ENCODE measurements around the gene NIM1K. TPM values are rescaled to one million over a fixed set of nuclear protein-coding genes. Genes with fewer than 3 reads are reported as not detected.
"Not testable (repeated sequence)": the region's sequence is repeated elsewhere in the genome, so short reads cannot be mapped to it uniquely, and the experiment has no call there.

NIM1K gene
- total RNA-seq, 4 donors from 2014 or later, result not detected

- Histone ChIP-seq H3K27me3 (no peaks in the 10 kb centered on the region), H3K9me3 (no peaks in the 10 kb centered on the region), H3K4me3 (no peak overlapping the region), H3K27ac (no peak overlapping the region), H3K4me1 (no peaks in the 10 kb centered on the region), H3K36me3 (peaks cover 0 to 11% (median 0%) of the 10 kb centered on the region in 3 donors)
- no peak for TF ChIP-seq POLR2A (IDR thresholded peaks at IDR 0.05)
- TF ChIP-seq CTCF (IDR thresholded peaks at IDR 0.05), result no peak
- DNase-seq, result no peak
Observed at GRCh38 chr5:43157068-43157467, 35.0 kb upstream of the NIM1K start.

DNA sequence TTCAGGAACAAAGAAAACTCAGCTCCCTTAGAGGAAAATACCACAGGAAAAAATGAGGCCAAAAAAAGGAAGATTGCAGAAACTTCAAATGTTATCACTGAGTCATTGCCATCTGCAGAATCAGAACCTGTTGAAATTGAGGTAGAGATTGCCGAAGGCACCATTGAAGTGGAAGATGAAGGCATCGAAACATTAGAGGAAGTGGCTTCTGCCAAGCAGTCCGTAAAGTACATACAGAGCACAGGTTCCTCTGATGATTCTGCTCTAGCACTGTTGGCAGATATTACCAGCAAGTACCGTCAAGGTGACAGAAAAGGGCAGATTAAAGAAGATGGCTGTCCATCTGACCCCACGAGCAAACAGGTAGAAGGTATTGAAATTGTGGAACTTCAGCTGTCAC is 30.8 kb upstream of the NIM1K start:
- no peak overlapping the region for H3K27ac ChIP-seq
- H3K9me3 ChIP-seq, result no peaks in the 10 kb centered on the region
- TF ChIP-seq POLR2A (IDR thresholded peaks at IDR 0.05), result no peak
- TF ChIP-seq CTCF (IDR thresholded peaks at IDR 0.05), result no peak
- no peaks in the 10 kb centered on the region for H3K27me3 ChIP-seq
- no peak overlapping the region for H3K4me3 ChIP-seq
- no peak for DNase-seq
- H3K36me3 ChIP-seq, result peaks cover 0 to 24% (median 0%) of the 10 kb centered on the region in 3 donors
- no peaks in the 10 kb centered on the region for H3K4me1 ChIP-seq

- DNase-seq, H3K27ac ChIP-seq, H3K4me3 ChIP-seq, H3K4me1 ChIP-seq, H3K9me3 ChIP-seq, H3K27me3 ChIP-seq: not testable (repeated sequence)
- peaks cover 0 to 29% (median 0%) of the 10 kb centered on the region in 3 donors for H3K36me3 ChIP-seq
Observed at GRCh38 chr5:43164801-43165200, 27.2 kb upstream of the NIM1K start.

- H3K27ac ChIP-seq, result no peak overlapping the region
- no peak for TF ChIP-seq POLR2A (IDR thresholded peaks at IDR 0.05)
- no peak for TF ChIP-seq CTCF (IDR thresholded peaks at IDR 0.05)
- peaks cover 0 to 29% (median 0%) of the 10 kb centered on the region in 3 donors for H3K36me3 ChIP-seq
- no peaks in the 10 kb centered on the region for H3K4me1 ChIP-seq
- DNase-seq, result no peak
- no peaks in the 10 kb centered on the region for H3K9me3 ChIP-seq
- no peak overlapping the region for H3K4me3 ChIP-seq
- H3K27me3 ChIP-seq, result no peaks in the 10 kb centered on the region
Observed at GRCh38 chr5:43165323-43165722, 26.7 kb upstream of the NIM1K start.

- Histone ChIP-seq H3K36me3 (peaks cover 0 to 23% (median 0%) of the 10 kb centered on the region in 3 donors), H3K27me3 (no peaks in the 10 kb centered on the region), H3K4me3 (no peak overlapping the region), H3K9me3 (no peaks in the 10 kb centered on the region), H3K27ac (no peak overlapping the region), H3K4me1 (no peaks in the 10 kb centered on the region)
- DNase-seq, result no peak
- TF ChIP-seq POLR2A (IDR thresholded peaks at IDR 0.05) (no peak), CTCF (IDR thresholded peaks at IDR 0.05) (no peak)
Observed at GRCh38 chr5:43168175-43168574, 23.9 kb upstream of the NIM1K start.

DNA sequence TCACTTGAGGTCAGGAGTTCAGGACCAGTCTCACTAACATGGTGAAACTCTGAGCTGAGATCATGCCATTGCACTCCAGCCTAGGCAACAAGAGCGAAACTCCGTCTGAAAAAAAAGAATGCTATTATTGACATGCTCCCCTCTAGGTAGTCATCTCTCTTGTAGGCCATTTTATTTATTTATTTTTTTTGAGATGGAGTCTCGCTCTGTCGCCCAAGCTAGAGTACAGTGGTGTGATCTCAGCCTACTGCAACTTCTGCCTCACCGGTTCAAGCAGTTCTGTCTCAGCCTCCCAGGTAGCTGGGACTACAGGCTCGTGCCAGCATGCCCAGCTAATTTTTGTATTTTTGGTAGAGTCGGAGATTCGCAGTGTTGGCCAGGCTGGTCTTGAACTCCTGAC is 20.6 kb upstream of the NIM1K start:
- Histone ChIP-seq H3K36me3 (peaks cover 0 to 33% (median 0%) of the 10 kb centered on the region in 3 donors), H3K4me1 (no peaks in the 10 kb centered on the region), H3K9me3 (no peaks in the 10 kb centered on the region), H3K4me3 (no peak overlapping the region), H3K27me3 (no peaks in the 10 kb centered on the region), H3K27ac (no peak overlapping the region)
- no peak for DNase-seq
- TF ChIP-seq POLR2A (IDR thresholded peaks at IDR 0.05) (no peak), CTCF (IDR thresholded peaks at IDR 0.05) (no peak)

Measured in Peyer's patch (tissue), 4 donors.